HG03342 (cell line): ENCODE measurements around the gene GRID1.

Experiments used
- ATAC-seq: cut with Tn5 transposase; IDR thresholded peaks from one replicate; pipeline ENCODE4 v1.9.1; 2021; ENCODE audit warnings: mild to moderate bottlenecking, moderate library complexity; ENCODE audit not compliant: unreplicated experiment

Gene GRID1

GRCh38 chr10:85648279-85648754, 718.3 kb downstream of the GRID1 start:
- ATAC-seq = no peak

- ATAC-seq = no peak
These were observed 718.9 kb downstream of the GRID1 start for GRCh38 chr10:85647741-85648140.

- no peak for ATAC-seq
These were observed 720.5 kb downstream of the GRID1 start for GRCh38 chr10:85645926-85646711.

- no peak for ATAC-seq
These were observed 721.5 kb downstream of the GRID1 start for GRCh38 chr10:85645053-85645452.

GRCh38 chr10:85643845-85644525, 722.6 kb downstream of the GRID1 start:
- ATAC-seq = no peak

GRCh38 chr10:85643171-85643844, 723.3 kb downstream of the GRID1 start:
- ATAC-seq = no peak

GRCh38 chr10:85642421-85643170, 724.0 kb downstream of the GRID1 start:
- no peak for ATAC-seq

GRCh38 chr10:85642082-85642420, 724.5 kb downstream of the GRID1 start:
- ATAC-seq = no peak

- no peak for ATAC-seq
These were observed 725.1 kb downstream of the GRID1 start for GRCh38 chr10:85641479-85642009.

GRCh38 chr10:85638797-85639196, 727.8 kb downstream of the GRID1 start:
- peak; percentile 72 for ATAC-seq

GRCh38 chr10:85635650-85636049, 730.9 kb downstream of the GRID1 start:
- no peak for ATAC-seq

GRCh38 chr10:85624511-85624910, 742.1 kb downstream of the GRID1 start:
- ATAC-seq = no peak

GRCh38 chr10:85623758-85624157, 742.8 kb downstream of the GRID1 start:
- ATAC-seq = no peak

GRCh38 chr10:85623342-85623741, 743.3 kb downstream of the GRID1 start:
- ATAC-seq = no peak

GRCh38 chr10:85622425-85622824, 744.2 kb downstream of the GRID1 start:
- no peak for ATAC-seq

GRCh38 chr10:85621562-85621961, 745.0 kb downstream of the GRID1 start:
- no peak for ATAC-seq

- ATAC-seq = no peak
These were observed 745.8 kb downstream of the GRID1 start for GRCh38 chr10:85620807-85621206.

GRCh38 chr10:85619832-85620231, 746.8 kb downstream of the GRID1 start:
- ATAC-seq = no peak

- ATAC-seq = no peak
These were observed 747.8 kb downstream of the GRID1 start for GRCh38 chr10:85618841-85619240.

GRCh38 chr10:85617751-85618546, 748.6 kb downstream of the GRID1 start:
- no peak for ATAC-seq
